HEK293 (cell line): ENCODE measurements around the gene SMAD7.

Source experiments
- GLIS2 ChIP-seq: fragments of 450-650 bp; formaldehyde crosslinking; IDR thresholded peaks from 2 replicates; pipeline ENCODE4 v1.5.1; 2016; ENCODE audit warnings: missing biosample characterization, missing genetic modification characterization
- HOXC10 ChIP-seq: sonication (generic); formaldehyde crosslinking; IDR thresholded peaks from 2 replicates; pipeline ENCODE4 v1.8.1; 2023; ENCODE audit warnings: mild to moderate bottlenecking, missing genetic modification reagents
- PRDM1 ChIP-seq: fragments of 450-650 bp; formaldehyde crosslinking; IDR thresholded peaks from 2 replicates; pipeline ENCODE4; 2016; ENCODE audit warnings: missing biosample characterization, missing genetic modification characterization
- PRDM2 ChIP-seq: fragments of 450-650 bp; formaldehyde crosslinking; IDR thresholded peaks from 2 replicates; pipeline ENCODE4 v1.5.1; 2016; ENCODE audit warnings: missing biosample characterization, missing genetic modification characterization, borderline replicate concordance
- ZBTB48 ChIP-seq: fragments of 450-650 bp; formaldehyde crosslinking; IDR thresholded peaks from 2 replicates; pipeline ENCODE4 v1.5.1; 2016; ENCODE audit warnings: missing biosample characterization, missing genetic modification characterization
- ZEB2 ChIP-seq: fragments of 450-650 bp; formaldehyde crosslinking; IDR thresholded peaks from 2 replicates; pipeline ENCODE4 v1.5.1; 2016; ENCODE audit warnings: missing biosample characterization, missing genetic modification characterization
- ZIC2 ChIP-seq: fragments of 450-650 bp; formaldehyde crosslinking; IDR thresholded peaks from 2 replicates; pipeline ENCODE4 v1.5.1; 2016; ENCODE audit warnings: missing biosample characterization, missing genetic modification characterization
- ZNF19 ChIP-seq: fragments of 450-650 bp; formaldehyde crosslinking; IDR thresholded peaks from 2 replicates; pipeline ENCODE4; 2016; ENCODE audit warnings: missing biosample characterization, missing genetic modification characterization, low read depth
- ZNF362 ChIP-seq: fragments of 450-650 bp; formaldehyde crosslinking; IDR thresholded peaks from 2 replicates; pipeline ENCODE4 v1.5.1; 2016; ENCODE audit warnings: missing biosample characterization, missing genetic modification characterization
- ZNF366 ChIP-seq: fragments of 450-650 bp; formaldehyde crosslinking; conservative IDR thresholded peaks from 2 replicates; pipeline ENCODE4 v1.5.1; 2016; ENCODE audit warnings: missing biosample characterization, missing genetic modification characterization
- ZNF394 ChIP-seq: fragments of 450-650 bp; formaldehyde crosslinking; IDR thresholded peaks from 2 replicates; pipeline ENCODE4 v1.5.1; 2016; ENCODE audit warnings: missing biosample characterization, missing genetic modification characterization, mild to moderate bottlenecking, moderate library complexity, borderline replicate concordance
- ZNF544 ChIP-seq: fragments of 450-650 bp; formaldehyde crosslinking; IDR thresholded peaks from 2 replicates; pipeline ENCODE4 v1.5.0; 2017; ENCODE audit warnings: missing biosample characterization, missing genetic modification characterization
- ZNF624 ChIP-seq: fragments of 450-650 bp; formaldehyde crosslinking; IDR thresholded peaks from 2 replicates; pipeline ENCODE4 v1.5.1; 2017; ENCODE audit warnings: missing biosample characterization, missing genetic modification characterization
- ZNF658 ChIP-seq: fragments of 450-650 bp; formaldehyde crosslinking; IDR thresholded peaks from 2 replicates; pipeline ENCODE4; 2016; ENCODE audit warnings: missing biosample characterization, missing genetic modification characterization
- ZNF660 ChIP-seq: fragments of 450-650 bp; IDR thresholded peaks from 2 replicates; pipeline ENCODE4 v1.5.1; 2018; ENCODE audit warnings: missing biosample characterization, mild to moderate bottlenecking, missing genetic modification characterization
- ZNF664 ChIP-seq: fragments of 450-650 bp; formaldehyde crosslinking; IDR thresholded peaks from 2 replicates; pipeline ENCODE4 v1.5.1; 2016; ENCODE audit warnings: missing biosample characterization, missing genetic modification characterization
- ZNF670 ChIP-seq: fragments of 450-650 bp; formaldehyde crosslinking; IDR thresholded peaks from 2 replicates; pipeline ENCODE4 v1.5.1; 2016; ENCODE audit warnings: missing biosample characterization, missing genetic modification characterization, low read depth
- ZNF830 ChIP-seq: fragments of 450-650 bp; IDR thresholded peaks from 2 replicates; pipeline ENCODE4 v1.5.0; 2018; ENCODE audit warnings: missing biosample characterization, missing genetic modification characterization, low read depth, mild to moderate bottlenecking, moderate library complexity
- ZNF843 ChIP-seq: fragments of 450-650 bp; formaldehyde crosslinking; IDR thresholded peaks from 2 replicates; pipeline ENCODE4 v1.5.1; 2016; ENCODE audit warnings: missing biosample characterization, missing genetic modification characterization
- TF ChIP-seq, protein P1 (sequence below): fragments of 450-650 bp; formaldehyde crosslinking; IDR thresholded peaks from 2 replicates; pipeline ENCODE4 v1.5.1; 2016; ENCODE audit warnings: missing biosample characterization, missing genetic modification characterization, borderline replicate concordance
- TF ChIP-seq, protein P2 (sequence below): fragments of 450-650 bp; formaldehyde crosslinking; optimal IDR thresholded peaks from 2 replicates; pipeline ENCODE3; 2016; ENCODE audit warnings: missing biosample characterization, mild to moderate bottlenecking, missing genetic modification characterization
- TF ChIP-seq, protein P3 (sequence below): fragments of 450-650 bp; formaldehyde crosslinking; conservative IDR thresholded peaks from 2 replicates; pipeline ENCODE4 v1.5.1; 2016; ENCODE audit warnings: low read depth, missing biosample characterization, missing genetic modification characterization
- TF ChIP-seq, protein P4 (sequence below): fragments of 450-650 bp; formaldehyde crosslinking; IDR thresholded peaks from 2 replicates; pipeline ENCODE4 v1.5.1; 2016; ENCODE audit warnings: missing biosample characterization, missing genetic modification characterization

The SMAD7 gene

DNA sequence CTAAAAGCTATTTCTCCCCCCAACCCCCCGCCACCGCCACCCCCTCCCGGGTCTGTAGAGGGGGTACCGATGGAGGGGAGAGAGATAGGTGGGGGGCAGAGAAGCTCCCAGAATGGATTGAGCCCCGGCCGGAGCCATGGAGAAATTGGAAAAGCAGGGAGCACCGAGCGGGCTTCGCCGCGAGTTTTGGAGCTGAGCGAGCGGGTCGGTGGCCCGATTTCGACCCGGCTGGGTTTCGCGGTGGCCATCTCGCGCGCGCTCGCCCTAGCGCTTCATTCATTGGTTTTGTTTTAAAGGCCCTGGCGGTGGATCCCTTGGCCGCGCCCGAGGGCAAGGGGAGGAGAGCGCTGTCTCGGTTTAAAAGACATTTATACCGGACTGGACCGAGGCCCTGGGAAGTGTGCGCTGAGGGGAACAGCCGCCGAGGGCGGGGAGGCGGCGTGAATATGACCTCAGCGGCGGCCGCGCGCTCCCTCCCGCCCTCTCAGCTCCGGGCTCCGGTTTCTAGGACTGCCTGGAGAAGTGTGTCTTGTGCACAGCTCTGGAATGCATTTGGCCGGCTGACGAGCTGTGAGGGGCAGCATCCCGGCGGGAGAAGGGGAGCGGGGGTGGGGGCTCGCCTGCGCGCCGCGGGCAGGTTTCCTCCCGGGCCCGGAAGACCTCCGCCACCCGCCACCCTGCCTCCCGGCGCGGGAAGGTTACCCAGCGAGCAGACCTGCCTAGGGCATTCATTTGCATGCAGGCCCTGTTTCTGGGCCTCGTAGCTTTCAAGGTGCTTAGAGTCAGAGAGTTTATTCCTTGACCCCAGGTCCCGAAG lies 1.7 kb upstream of the SMAD7 start (continued):
- TF ChIP-seq PRDM2 (tag by site-specific recombination) (no peak), ZNF366 (tag by site-specific recombination) (peak; percentile 75), HOXC10 (no peak), ZNF660 (no peak; the same call in 1 of the 2 replicates), ZNF658 (no peak), ZNF362 (tag by site-specific recombination) (no peak; the same call in 1 of the 2 replicates), ZNF670 (tag by site-specific recombination) (no peak), ZNF664 (no peak), GLIS2 (tag by site-specific recombination) (peak; percentile 83), ZNF544 (tag by site-specific recombination) (no peak), ZEB2 (tag by site-specific recombination) (peak; percentile 95), PRDM1 (tag by site-specific recombination) (no peak), ZNF843 (tag by site-specific recombination) (0 out of 2 replicates have a peak, but pooled peaks have one; percentile 65), ZIC2 (tag by site-specific recombination) (peak; percentile 86), ZNF394 (tag by site-specific recombination) (peak; percentile 38; the same call in 1 of the 2 replicates), ZNF624 (tag by site-specific recombination) (no peak), ZBTB48 (tag by site-specific recombination) (peak; percentile 75), ZNF830 (tag by site-specific recombination) (no peak), ZNF19 (tag by site-specific recombination) (no peak)
- TF ChIP-seq, protein P1, sequence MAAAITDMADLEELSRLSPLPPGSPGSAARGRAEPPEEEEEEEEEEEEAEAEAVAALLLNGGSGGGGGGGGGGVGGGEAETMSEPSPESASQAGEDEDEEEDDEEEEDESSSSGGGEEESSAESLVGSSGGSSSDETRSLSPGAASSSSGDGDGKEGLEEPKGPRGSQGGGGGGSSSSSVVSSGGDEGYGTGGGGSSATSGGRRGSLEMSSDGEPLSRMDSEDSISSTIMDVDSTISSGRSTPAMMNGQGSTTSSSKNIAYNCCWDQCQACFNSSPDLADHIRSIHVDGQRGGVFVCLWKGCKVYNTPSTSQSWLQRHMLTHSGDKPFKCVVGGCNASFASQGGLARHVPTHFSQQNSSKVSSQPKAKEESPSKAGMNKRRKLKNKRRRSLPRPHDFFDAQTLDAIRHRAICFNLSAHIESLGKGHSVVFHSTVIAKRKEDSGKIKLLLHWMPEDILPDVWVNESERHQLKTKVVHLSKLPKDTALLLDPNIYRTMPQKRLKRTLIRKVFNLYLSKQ, result no peak
- TF ChIP-seq, protein P2, sequence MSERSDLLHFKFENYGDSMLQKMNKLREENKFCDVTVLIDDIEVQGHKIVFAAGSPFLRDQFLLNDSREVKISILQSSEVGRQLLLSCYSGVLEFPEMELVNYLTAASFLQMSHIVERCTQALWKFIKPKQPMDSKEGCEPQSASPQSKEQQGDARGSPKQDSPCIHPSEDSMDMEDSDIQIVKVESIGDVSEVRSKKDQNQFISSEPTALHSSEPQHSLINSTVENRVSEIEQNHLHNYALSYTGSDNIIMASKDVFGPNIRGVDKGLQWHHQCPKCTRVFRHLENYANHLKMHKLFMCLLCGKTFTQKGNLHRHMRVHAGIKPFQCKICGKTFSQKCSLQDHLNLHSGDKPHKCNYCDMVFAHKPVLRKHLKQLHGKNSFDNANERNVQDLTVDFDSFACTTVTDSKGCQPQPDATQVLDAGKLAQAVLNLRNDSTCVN (tag by site-specific recombination), result peak; percentile 92
- TF ChIP-seq, protein P3, sequence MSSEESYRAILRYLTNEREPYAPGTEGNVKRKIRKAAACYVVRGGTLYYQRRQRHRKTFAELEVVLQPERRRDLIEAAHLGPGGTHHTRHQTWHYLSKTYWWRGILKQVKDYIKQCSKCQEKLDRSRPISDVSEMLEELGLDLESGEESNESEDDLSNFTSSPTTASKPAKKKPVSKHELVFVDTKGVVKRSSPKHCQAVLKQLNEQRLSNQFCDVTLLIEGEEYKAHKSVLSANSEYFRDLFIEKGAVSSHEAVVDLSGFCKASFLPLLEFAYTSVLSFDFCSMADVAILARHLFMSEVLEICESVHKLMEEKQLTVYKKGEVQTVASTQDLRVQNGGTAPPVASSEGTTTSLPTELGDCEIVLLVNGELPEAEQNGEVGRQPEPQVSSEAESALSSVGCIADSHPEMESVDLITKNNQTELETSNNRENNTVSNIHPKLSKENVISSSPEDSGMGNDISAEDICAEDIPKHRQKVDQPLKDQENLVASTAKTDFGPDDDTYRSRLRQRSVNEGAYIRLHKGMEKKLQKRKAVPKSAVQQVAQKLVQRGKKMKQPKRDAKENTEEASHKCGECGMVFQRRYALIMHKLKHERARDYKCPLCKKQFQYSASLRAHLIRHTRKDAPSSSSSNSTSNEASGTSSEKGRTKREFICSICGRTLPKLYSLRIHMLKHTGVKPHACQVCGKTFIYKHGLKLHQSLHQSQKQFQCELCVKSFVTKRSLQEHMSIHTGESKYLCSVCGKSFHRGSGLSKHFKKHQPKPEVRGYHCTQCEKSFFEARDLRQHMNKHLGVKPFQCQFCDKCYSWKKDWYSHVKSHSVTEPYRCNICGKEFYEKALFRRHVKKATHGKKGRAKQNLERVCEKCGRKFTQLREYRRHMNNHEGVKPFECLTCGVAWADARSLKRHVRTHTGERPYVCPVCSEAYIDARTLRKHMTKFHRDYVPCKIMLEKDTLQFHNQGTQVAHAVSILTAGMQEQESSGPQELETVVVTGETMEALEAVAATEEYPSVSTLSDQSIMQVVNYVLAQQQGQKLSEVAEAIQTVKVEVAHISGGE, result peak; percentile 88
- TF ChIP-seq, protein P4, sequence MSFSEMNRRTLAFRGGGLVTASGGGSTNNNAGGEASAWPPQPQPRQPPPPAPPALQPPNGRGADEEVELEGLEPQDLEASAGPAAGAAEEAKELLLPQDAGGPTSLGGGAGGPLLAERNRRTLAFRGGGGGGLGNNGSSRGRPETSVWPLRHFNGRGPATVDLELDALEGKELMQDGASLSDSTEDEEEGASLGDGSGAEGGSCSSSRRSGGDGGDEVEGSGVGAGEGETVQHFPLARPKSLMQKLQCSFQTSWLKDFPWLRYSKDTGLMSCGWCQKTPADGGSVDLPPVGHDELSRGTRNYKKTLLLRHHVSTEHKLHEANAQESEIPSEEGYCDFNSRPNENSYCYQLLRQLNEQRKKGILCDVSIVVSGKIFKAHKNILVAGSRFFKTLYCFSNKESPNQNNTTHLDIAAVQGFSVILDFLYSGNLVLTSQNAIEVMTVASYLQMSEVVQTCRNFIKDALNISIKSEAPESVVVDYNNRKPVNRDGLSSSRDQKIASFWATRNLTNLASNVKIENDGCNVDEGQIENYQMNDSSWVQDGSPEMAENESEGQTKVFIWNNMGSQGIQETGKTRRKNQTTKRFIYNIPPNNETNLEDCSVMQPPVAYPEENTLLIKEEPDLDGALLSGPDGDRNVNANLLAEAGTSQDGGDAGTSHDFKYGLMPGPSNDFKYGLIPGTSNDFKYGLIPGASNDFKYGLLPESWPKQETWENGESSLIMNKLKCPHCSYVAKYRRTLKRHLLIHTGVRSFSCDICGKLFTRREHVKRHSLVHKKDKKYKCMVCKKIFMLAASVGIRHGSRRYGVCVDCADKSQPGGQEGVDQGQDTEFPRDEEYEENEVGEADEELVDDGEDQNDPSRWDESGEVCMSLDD (tag by site-specific recombination), result peak; percentile 69
